Measurements from ENCODE around the gene ERBB4.
A peak's percentile ranks its signal among the peaks of the same experiment; 100 is the strongest.

The ERBB4 gene

DNA sequence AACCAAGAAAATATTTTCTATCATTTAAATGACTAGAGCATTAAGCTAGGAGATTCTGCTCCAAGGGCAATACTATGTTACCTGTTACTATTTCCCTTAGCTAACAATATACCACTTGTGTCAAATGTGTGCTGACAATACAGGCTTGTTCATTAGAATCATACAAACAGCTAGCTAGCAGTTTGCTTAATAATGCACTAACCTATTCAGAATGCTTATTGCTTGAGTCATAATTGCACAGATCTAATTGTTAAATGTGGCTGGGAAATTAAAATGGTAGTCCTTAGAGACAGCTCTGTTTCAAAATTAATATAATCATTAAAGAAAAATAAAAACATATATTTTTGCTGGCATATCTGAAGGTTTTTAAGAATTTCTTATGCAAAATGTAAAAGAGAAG, 344.2 kb downstream of the ERBB4 start:
- no peak for FAIRE-seq

DNA sequence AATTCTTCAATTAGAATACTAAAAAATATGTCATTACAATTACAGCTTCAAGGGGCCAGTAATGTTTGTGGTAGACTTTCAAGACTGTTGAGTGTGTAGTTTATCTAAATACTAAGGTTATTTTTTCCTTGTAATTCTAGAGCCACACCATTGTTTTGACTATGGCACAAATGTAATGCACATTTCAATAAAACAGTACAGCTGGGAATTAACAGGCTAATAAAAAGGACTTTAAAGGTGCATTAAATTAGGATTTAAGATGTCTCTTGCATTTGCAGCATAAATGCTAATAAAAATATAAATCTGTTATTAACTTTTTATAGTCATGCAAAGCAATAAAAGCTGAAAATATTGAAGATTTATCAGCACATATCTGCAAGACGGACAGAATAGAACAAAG, 344.8 kb downstream of the ERBB4 start:
- no peak for FAIRE-seq

- FAIRE-seq, result no peak
Observed at GRCh38 chr2:212193056-212193455, 345.5 kb downstream of the ERBB4 start.

GRCh38 chr2:212191438-212191837, 347.2 kb downstream of the ERBB4 start:
- peak; percentile 37 for FAIRE-seq

DNA sequence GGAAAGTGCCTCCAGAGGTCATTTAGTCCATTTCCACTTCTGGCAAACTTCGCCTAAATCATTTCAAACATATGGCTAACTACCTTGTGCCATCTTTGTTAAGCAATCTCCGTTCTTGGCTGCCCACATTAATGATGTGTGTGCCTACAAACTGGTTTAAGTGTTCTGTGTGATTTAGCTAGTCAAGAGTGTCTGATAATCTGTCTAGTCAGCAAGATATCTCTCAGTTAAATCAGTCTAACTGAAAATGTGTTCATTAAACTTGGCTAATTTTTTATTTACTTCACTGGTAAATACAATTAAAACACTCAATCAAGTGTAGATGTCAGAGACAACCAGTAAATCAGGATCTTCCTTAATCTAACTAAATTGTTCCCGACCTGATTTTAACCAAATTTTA, 352.4 kb downstream of the ERBB4 start:
- FAIRE-seq, result no peak

GRCh38 chr2:212181646-212182045, 357.0 kb downstream of the ERBB4 start:
- no peak for FAIRE-seq

- FAIRE-seq, result no peak
Observed at GRCh38 chr2:212180408-212181083, 358.1 kb downstream of the ERBB4 start.

GRCh38 chr2:212177724-212178123, 360.9 kb downstream of the ERBB4 start:
- no peak for FAIRE-seq

DNA sequence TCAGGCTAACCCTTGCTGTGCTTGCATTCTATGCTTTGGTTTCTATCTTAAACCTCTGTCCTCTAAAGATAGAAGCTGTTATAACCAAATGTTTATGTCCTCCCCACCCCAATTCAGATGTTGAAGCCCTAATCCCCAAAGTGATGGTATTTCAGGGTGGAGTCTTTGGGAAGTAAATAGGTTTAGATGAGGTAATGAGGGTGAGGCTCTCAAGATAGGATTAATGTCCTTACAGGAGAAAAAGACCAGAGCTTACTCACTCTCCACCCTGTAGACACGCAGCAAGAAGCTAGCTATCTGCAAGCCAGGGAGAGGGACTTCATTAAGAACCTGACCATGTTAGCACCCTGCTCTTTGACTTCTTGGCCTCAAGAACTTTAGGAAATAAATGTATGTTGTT, 362.5 kb downstream of the ERBB4 start:
- FAIRE-seq, result no peak

GRCh38 chr2:212173756-212174510, 364.7 kb downstream of the ERBB4 start:
- FAIRE-seq, result no peak

DNA sequence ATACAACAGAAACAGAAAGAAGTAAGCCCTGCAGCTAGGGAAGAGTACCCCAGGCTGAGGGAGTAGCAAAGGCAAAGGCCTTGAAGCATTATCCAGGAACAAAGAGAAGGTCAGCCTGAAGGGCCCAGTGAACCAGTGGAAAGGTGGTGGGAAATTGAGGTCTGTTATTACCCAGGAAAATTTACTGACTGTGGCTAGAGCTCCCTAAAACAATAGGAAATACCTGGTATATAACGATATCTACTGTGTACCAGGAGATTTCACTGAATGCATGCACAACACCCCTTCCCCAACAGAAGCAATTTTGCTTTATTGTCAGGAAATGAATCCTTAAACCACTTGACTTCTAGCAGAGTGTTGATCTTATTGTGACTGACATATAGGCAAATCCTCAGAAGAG, 365.3 kb downstream of the ERBB4 start:
- no peak for FAIRE-seq

DNA sequence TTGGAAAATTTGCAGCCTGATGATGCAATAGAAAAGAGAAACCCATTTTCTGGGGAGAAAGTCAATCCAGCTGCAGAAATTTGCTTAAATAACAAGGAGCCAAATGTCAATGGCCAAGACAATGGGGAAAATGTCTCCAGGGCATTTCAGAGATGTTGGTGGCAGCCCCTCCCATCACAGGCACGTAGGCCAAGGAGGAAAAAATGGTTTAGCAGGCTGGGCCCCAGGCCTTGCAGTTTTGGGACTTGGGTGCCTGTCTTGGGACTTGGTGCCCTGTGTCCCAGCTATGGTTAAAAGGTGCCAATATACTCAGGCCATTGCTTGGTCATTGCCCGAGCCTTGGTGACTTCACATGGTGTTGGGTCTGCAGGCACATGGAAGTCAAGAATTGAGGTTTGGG, 368.2 kb downstream of the ERBB4 start:
- no peak for FAIRE-seq

GRCh38 chr2:212158081-212158480, 380.5 kb downstream of the ERBB4 start:
- no peak for FAIRE-seq

DNA sequence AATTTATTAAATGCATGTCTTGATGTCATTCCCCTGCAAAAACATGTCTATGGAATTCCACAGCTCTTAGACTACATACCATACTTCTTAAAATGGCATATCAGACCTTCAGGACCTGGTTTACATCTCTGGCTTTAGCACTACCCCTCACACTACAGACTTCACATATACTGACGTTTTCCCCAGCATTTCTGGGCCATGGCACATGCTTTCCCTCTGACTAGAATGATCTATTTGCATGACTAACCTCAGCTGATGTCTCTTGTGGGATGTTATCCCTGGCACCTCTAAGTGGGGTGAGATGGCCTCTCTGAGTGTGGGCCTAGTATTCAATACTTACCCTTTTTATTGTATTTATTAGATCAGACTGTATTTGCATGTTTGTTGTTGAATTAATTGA, 381.6 kb downstream of the ERBB4 start:
- FAIRE-seq, result no peak

- no peak for FAIRE-seq
Observed at GRCh38 chr2:212156088-212156487, 382.5 kb downstream of the ERBB4 start.

DNA sequence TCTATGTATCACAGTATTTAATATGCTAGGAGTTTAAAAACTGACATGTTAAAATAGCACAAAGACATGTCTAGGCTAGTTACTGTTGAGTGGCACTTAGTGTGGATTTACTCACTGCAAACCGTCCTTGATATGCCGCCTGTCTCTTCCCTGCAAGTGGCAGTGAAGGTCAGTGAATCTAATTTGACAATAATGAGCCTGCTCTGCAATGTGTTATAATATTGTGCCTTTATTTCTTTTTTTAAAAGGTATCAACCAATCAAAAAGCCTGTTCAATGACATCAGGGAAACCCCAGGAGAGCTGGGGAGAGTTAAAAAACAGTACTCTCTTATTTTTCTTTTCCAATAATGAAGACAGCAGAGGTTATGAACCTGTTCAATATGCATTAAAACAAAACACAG, 384.1 kb downstream of the ERBB4 start:
- no peak for FAIRE-seq

- FAIRE-seq, result no peak
Observed at GRCh38 chr2:212153923-212154322, 384.7 kb downstream of the ERBB4 start.

DNA sequence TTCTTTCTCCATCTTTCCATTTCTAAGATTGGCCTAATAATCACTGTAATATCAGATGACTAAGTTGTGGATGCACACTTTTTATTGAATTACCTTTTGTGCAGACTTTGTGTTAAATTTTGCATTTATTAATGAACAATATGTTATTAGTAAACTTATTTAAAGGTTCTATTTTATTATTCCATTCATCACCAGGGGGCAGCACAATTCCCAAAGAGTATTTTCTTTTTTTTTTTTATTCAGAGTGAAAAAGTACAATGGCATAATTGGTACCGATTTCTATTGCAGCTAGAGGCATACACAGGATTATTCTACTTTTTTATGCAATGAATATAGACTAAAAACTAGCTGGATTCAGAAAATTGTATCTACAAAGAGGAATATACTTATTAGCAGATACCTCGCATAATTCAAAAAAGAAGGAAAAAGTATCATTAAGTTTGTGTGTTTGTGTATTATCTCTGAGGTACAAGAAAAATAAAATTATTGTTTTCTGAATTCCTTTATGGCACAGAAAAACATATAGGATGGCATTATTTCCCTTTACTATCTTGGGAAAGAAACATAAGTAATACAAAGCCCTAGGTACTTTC, 390.6 kb downstream of the ERBB4 start:
- peak; percentile 35 for FAIRE-seq

DNA sequence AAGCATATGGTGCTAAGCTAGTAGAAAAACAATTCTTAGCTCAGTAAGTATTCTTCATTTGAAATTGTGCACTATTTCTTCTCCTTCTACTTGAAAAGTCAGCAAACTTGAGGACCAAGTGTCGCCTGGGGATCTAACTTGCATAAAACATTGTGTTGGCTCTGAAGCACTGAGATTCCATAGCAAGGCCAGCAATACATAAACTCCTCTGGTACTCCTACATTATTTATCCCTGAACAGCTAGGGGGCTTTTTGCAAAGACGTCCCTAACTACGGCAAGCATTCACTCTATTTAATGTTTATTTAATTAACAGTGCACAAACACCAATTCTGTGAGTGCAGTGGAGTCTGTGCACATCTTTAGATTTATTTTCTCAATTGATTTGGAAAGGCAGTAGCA, 392.2 kb downstream of the ERBB4 start:
- FAIRE-seq, result no peak

DNA sequence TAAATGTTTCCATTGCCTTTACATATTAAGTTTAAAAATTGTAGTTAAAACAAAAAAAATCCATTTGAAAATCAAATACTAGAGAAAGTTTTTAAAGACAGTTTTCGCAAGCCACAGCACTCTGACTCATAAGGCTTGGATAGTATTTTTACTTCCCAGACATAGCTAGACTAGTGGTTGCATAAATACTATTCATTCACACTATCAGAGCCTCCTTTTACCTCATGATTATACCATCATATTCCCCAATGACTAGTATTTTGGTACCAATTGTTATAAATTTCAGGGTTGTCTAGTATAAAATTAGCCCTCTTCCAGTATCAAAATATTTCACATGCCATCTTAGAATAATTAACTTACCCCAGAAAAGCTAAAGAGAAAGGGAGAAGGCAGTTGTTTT, 393.5 kb downstream of the ERBB4 start:
- no peak for FAIRE-seq

DNA sequence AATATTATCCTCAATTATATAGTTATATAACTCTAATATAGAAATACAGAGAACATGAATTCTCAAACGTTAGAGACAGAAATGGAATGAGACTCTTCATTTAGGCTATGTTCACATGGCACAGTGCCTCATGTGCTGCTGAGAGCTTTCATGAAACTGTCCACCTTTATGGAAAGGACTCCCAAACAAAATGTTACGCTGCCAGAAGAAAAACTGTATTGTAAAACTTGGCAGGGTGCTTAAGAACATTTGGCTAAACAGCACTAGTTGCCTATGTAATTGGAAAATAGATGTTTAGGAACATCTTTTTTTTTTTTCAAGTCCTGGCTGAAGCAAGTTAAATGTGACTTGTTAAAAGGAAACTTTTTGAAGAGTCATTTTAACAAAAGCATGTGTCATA, 396.0 kb downstream of the ERBB4 start:
- no peak for FAIRE-seq

- FAIRE-seq, result no peak
Observed at GRCh38 chr2:212141499-212141898, 397.1 kb downstream of the ERBB4 start.

GRCh38 chr2:212136216-212136795, 402.3 kb downstream of the ERBB4 start:
- FAIRE-seq, result no peak

DNA sequence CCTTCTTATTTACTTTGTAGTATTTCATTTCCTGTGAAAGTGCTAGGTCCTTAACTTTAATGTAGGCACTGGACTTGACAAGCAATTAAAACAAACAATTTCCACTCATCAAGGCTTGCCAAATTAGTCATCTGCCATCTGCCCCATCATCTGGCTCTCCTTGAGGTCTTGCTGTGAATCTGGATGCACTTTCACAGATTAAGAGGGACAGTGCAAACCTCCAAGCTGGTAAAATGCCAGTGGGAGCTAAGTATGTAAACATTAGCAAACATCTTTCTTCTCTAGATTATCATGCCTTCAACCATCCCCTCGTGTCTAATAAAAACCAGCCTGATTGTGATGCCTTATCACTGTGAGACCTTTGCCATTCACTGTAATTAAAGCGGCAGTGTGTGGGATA, 402.9 kb downstream of the ERBB4 start:
- FAIRE-seq, result no peak

Data from endometrium (tissue), 2 donors.